ENCODE measurements around the gene IL31RA.
A peak's percentile ranks its signal among the peaks of the same experiment; 100 is the strongest.

The IL31RA gene

GRCh38 chr5:55904152-55904551, 53.0 kb downstream of the IL31RA start:
- no peak for DNase-seq

- DNase-seq = no peak
These were observed 54.1 kb downstream of the IL31RA start for GRCh38 chr5:55905251-55905650.

GRCh38 chr5:55907927-55908326, 56.8 kb downstream of the IL31RA start:
- DNase-seq = no peak

- no peak for DNase-seq
These were observed 57.6 kb downstream of the IL31RA start for GRCh38 chr5:55908804-55909203.

GRCh38 chr5:55911784-55912653, 60.9 kb downstream of the IL31RA start:
- no peak for DNase-seq

GRCh38 chr5:55913466-55914413, 62.6 kb downstream of the IL31RA start:
- DNase-seq = no peak

GRCh38 chr5:55914971-55915370, 63.8 kb downstream of the IL31RA start:
- DNase-seq = no peak

- DNase-seq = no peak
These were observed 64.6 kb downstream of the IL31RA start for GRCh38 chr5:55915783-55916182.

GRCh38 chr5:55916986-55917385, 65.8 kb downstream of the IL31RA start:
- no peak for DNase-seq

GRCh38 chr5:55917402-55918086, 66.4 kb downstream of the IL31RA start:
- no peak for DNase-seq

- DNase-seq = no peak
These were observed 67.2 kb downstream of the IL31RA start for GRCh38 chr5:55918087-55919035.

GRCh38 chr5:55919625-55920024, 68.5 kb downstream of the IL31RA start:
- DNase-seq = no peak

GRCh38 chr5:55920784-55921183, 69.6 kb downstream of the IL31RA start:
- no peak for DNase-seq

GRCh38 chr5:55921617-55922016, 70.5 kb downstream of the IL31RA start:
- no peak for DNase-seq

GRCh38 chr5:55923177-55923771, 72.1 kb downstream of the IL31RA start:
- DNase-seq = peak in 2 of 6 experiments; percentile 29

GRCh38 chr5:55923865-55924500, 72.8 kb downstream of the IL31RA start:
- DNase-seq = no peak

GRCh38 chr5:55924744-55925143, 73.6 kb downstream of the IL31RA start:
- no peak for DNase-seq

GRCh38 chr5:55925181-55925580, 74.0 kb downstream of the IL31RA start:
- DNase-seq = no peak

- DNase-seq = no peak
These were observed 74.6 kb downstream of the IL31RA start for GRCh38 chr5:55925712-55926111.

- DNase-seq = no peak
These were observed 75.3 kb downstream of the IL31RA start for GRCh38 chr5:55926476-55926875.
